ENCODE measurements around the gene TMEM97. TPM values are rescaled to one million over a fixed set of nuclear protein-coding genes. Genes with fewer than 3 reads are reported as not detected.
A peak's percentile ranks its signal among the peaks of the same experiment; 100 is the strongest.

The TMEM97 gene
- polyA plus RNA-seq, 1 donor: 31.0 TPM

GRCh38 chr17:28345419-28346198 lies 26.6 kb downstream of the TMEM97 start:
- no peaks in the 10 kb centered on the region for H3K9me3 ChIP-seq (ENCODE audit: control insufficient read depth, low read depth, low read length)
- DNase-seq: no peak
- H3K27ac ChIP-seq (ENCODE audit: low read length): no peak overlapping the region
- no peak overlapping the region for H3K4me3 ChIP-seq (ENCODE audit: low read length)
- no CpG with 5 or more reads among the region's 13 CpGs for WGBS (ENCODE audit: insufficient coverage, low lambda C conversion rate)
- H3K27me3 ChIP-seq (ENCODE audit: control insufficient read depth, insufficient read depth, low read length): no peaks in the 10 kb centered on the region
- no peaks in the 10 kb centered on the region for H3K4me1 ChIP-seq (ENCODE audit: control insufficient read depth, insufficient read depth, low read length)
- H3K36me3 ChIP-seq (ENCODE audit: control insufficient read depth, insufficient read depth, low read length): peaks cover 94% of the 10 kb centered on the region

GRCh38 chr17:28346199-28346580 lies 27.2 kb downstream of the TMEM97 start:
- H3K4me3 ChIP-seq (ENCODE audit: low read length): no peak overlapping the region
- no peak overlapping the region for H3K27ac ChIP-seq (ENCODE audit: low read length)
- H3K36me3 ChIP-seq (ENCODE audit: control insufficient read depth, insufficient read depth, low read length): peaks cover 96% of the 10 kb centered on the region

GRCh38 chr17:28346746-28347246 lies 27.8 kb downstream of the TMEM97 start:
- Histone ChIP-seq H3K27me3 (ENCODE audit: control insufficient read depth, insufficient read depth, low read length) (no peaks in the 10 kb centered on the region), H3K4me3 (ENCODE audit: low read length) (no peak overlapping the region), H3K4me1 (ENCODE audit: control insufficient read depth, insufficient read depth, low read length) (no peaks in the 10 kb centered on the region), H3K36me3 (ENCODE audit: control insufficient read depth, insufficient read depth, low read length) (peaks cover 96% of the 10 kb centered on the region), H3K9me3 (ENCODE audit: control insufficient read depth, low read depth, low read length) (no peaks in the 10 kb centered on the region), H3K27ac (ENCODE audit: low read length) (no peak overlapping the region)
- no CpG with 5 or more reads among the region's 7 CpGs for WGBS (ENCODE audit: insufficient coverage, low lambda C conversion rate)
- no peak for DNase-seq

More at GRCh38 chr17:28346199-28346580, 27.2 kb downstream of the TMEM97 start:
- no peaks in the 10 kb centered on the region for H3K27me3 ChIP-seq (ENCODE audit: control insufficient read depth, insufficient read depth, low read length)
- WGBS (ENCODE audit: insufficient coverage, low lambda C conversion rate): no CpG with 5 or more reads among the region's 2 CpGs
- no peak for DNase-seq
- H3K4me1 ChIP-seq (ENCODE audit: control insufficient read depth, insufficient read depth, low read length): no peaks in the 10 kb centered on the region
- no peaks in the 10 kb centered on the region for H3K9me3 ChIP-seq (ENCODE audit: control insufficient read depth, low read depth, low read length)

GRCh38 chr17:28347261-28347891 lies 28.4 kb downstream of the TMEM97 start:
- Histone ChIP-seq H3K4me3 (ENCODE audit: low read length) (no peak overlapping the region), H3K27me3 (ENCODE audit: control insufficient read depth, insufficient read depth, low read length) (no peaks in the 10 kb centered on the region), H3K27ac (ENCODE audit: low read length) (no peak overlapping the region), H3K4me1 (ENCODE audit: control insufficient read depth, insufficient read depth, low read length) (no peaks in the 10 kb centered on the region), H3K36me3 (ENCODE audit: control insufficient read depth, insufficient read depth, low read length) (peaks cover 92% of the 10 kb centered on the region), H3K9me3 (ENCODE audit: control insufficient read depth, low read depth, low read length) (no peaks in the 10 kb centered on the region)
- no CpG with 5 or more reads among the region's 8 CpGs for WGBS (ENCODE audit: insufficient coverage, low lambda C conversion rate)
- no peak for DNase-seq

GRCh38 chr17:28348979-28349378 lies 30.0 kb downstream of the TMEM97 start:
- Histone ChIP-seq H3K4me1 (ENCODE audit: control insufficient read depth, insufficient read depth, low read length) (no peaks in the 10 kb centered on the region), H3K9me3 (ENCODE audit: control insufficient read depth, low read depth, low read length) (no peaks in the 10 kb centered on the region), H3K4me3 (ENCODE audit: low read length) (no peak overlapping the region), H3K27ac (ENCODE audit: low read length) (no peak overlapping the region), H3K36me3 (ENCODE audit: control insufficient read depth, insufficient read depth, low read length) (peaks cover 92% of the 10 kb centered on the region), H3K27me3 (ENCODE audit: control insufficient read depth, insufficient read depth, low read length) (no peaks in the 10 kb centered on the region)
- DNase-seq: no peak
- no CpG with 5 or more reads among the region's 3 CpGs for WGBS (ENCODE audit: insufficient coverage, low lambda C conversion rate)

- WGBS (ENCODE audit: insufficient coverage, low lambda C conversion rate): 100% methylated on average over 4 of the region's 7 CpGs
Observed at GRCh38 chr17:28350271-28350670, 31.3 kb downstream of the TMEM97 start.

GRCh38 chr17:28357061-28357900 lies 38.3 kb downstream of the TMEM97 start, which contains the start of gene POLDIP2:
Gene POLDIP2, minus strand, starts transcription at chr17:28357527. Its CDS starts 79 bp downstream, at chr17:28357448.
- no peaks in the 10 kb centered on the region for H3K27me3 ChIP-seq (ENCODE audit: control insufficient read depth, insufficient read depth, low read length)
- H3K9me3 ChIP-seq (ENCODE audit: control insufficient read depth, low read depth, low read length): no peaks in the 10 kb centered on the region
- peaks cover 56% of the 10 kb centered on the region for H3K36me3 ChIP-seq (ENCODE audit: control insufficient read depth, insufficient read depth, low read length)
- H3K4me3 ChIP-seq (ENCODE audit: low read length): peak within 1 kb of the TSS; percentile 90
- H3K4me1 ChIP-seq (ENCODE audit: control insufficient read depth, insufficient read depth, low read length): peaks cover 19% of the 10 kb centered on the region
- WGBS (ENCODE audit: insufficient coverage, low lambda C conversion rate): no CpG with 5 or more reads among the region's 80 CpGs
- H3K27ac ChIP-seq (ENCODE audit: low read length): peak within 1 kb of the TSS; percentile 60
- peak; percentile 95 for DNase-seq

More at GRCh38 chr17:28350271-28350670, 31.3 kb downstream of the TMEM97 start:
- DNase-seq: no peak
- H3K27me3 ChIP-seq (ENCODE audit: control insufficient read depth, insufficient read depth, low read length): no peaks in the 10 kb centered on the region
- H3K4me3 ChIP-seq (ENCODE audit: low read length): no peak overlapping the region
- H3K36me3 ChIP-seq (ENCODE audit: control insufficient read depth, insufficient read depth, low read length): peaks cover 89% of the 10 kb centered on the region
- H3K9me3 ChIP-seq (ENCODE audit: control insufficient read depth, low read depth, low read length): no peaks in the 10 kb centered on the region
- no peak overlapping the region for H3K27ac ChIP-seq (ENCODE audit: low read length)
- H3K4me1 ChIP-seq (ENCODE audit: control insufficient read depth, insufficient read depth, low read length): no peaks in the 10 kb centered on the region

- no peak for DNase-seq
- WGBS (ENCODE audit: insufficient coverage, low lambda C conversion rate): 50% methylated on average over 1 of the region's 4 CpGs
- H3K4me3 ChIP-seq (ENCODE audit: low read length): peak overlapping the region; percentile 90
- H3K27ac ChIP-seq (ENCODE audit: low read length): no peak overlapping the region
- H3K4me1 ChIP-seq (ENCODE audit: control insufficient read depth, insufficient read depth, low read length): peaks cover 19% of the 10 kb centered on the region
- H3K27me3 ChIP-seq (ENCODE audit: control insufficient read depth, insufficient read depth, low read length): no peaks in the 10 kb centered on the region
- peaks cover 59% of the 10 kb centered on the region for H3K36me3 ChIP-seq (ENCODE audit: control insufficient read depth, insufficient read depth, low read length)
- no peaks in the 10 kb centered on the region for H3K9me3 ChIP-seq (ENCODE audit: control insufficient read depth, low read depth, low read length)
Observed at GRCh38 chr17:28357901-28358197, 38.8 kb downstream of the TMEM97 start.

GRCh38 chr17:28363186-28363585 lies 44.2 kb downstream of the TMEM97 start:
- H3K36me3 ChIP-seq (ENCODE audit: control insufficient read depth, insufficient read depth, low read length): peaks cover 56% of the 10 kb centered on the region
- H3K4me1 ChIP-seq (ENCODE audit: control insufficient read depth, insufficient read depth, low read length): peaks cover 11% of the 10 kb centered on the region
- DNase-seq: no peak
- no peaks in the 10 kb centered on the region for H3K27me3 ChIP-seq (ENCODE audit: control insufficient read depth, insufficient read depth, low read length)
- H3K4me3 ChIP-seq (ENCODE audit: low read length): no peak overlapping the region
- WGBS (ENCODE audit: insufficient coverage, low lambda C conversion rate): no CpG with 5 or more reads among the region's 5 CpGs
- no peaks in the 10 kb centered on the region for H3K9me3 ChIP-seq (ENCODE audit: control insufficient read depth, low read depth, low read length)
- H3K27ac ChIP-seq (ENCODE audit: low read length): no peak overlapping the region

Measured in large intestine (tissue), 3 donors.